ENCODE data around the gene IFIT2.

Gene IFIT2

DNA sequence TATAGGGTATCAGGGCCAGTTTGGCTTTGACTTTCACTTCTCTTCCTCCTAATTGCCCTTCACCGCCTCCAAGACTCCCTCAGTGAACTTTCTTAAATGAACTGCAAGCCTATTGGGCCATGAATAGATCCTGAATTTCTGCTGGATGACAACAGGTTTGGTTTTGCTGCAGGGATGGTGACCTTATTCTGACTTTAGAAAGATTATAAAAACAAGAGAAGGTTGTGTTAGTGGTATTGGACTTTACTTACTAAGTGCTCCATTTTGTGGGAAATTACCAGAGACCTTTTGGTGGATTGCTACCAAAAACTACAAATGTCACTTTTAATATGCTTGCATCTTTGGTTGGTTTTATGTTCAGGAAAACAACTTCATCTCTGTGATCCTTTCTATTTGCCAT is 38.8 kb upstream of the IFIT2 start:
- no peak overlapping the region for H3K9ac ChIP-seq (ENCODE audit: low read length)
- H3K4me3 ChIP-seq (ENCODE audit: low read depth, low read length, poor library complexity, severe bottlenecking) = no peak overlapping the region
- H3K9me2 ChIP-seq (ENCODE audit: low read depth, low read length) = no peaks in the 10 kb centered on the region
- H4K20me1 ChIP-seq (ENCODE audit: insufficient read depth, low read length) = no peaks in the 10 kb centered on the region
- TF ChIP-seq EZH2 (IDR thresholded peaks at IDR 0.05; ENCODE audit: borderline replicate concordance, low read length) = no peak
- TF ChIP-seq, protein P1, sequence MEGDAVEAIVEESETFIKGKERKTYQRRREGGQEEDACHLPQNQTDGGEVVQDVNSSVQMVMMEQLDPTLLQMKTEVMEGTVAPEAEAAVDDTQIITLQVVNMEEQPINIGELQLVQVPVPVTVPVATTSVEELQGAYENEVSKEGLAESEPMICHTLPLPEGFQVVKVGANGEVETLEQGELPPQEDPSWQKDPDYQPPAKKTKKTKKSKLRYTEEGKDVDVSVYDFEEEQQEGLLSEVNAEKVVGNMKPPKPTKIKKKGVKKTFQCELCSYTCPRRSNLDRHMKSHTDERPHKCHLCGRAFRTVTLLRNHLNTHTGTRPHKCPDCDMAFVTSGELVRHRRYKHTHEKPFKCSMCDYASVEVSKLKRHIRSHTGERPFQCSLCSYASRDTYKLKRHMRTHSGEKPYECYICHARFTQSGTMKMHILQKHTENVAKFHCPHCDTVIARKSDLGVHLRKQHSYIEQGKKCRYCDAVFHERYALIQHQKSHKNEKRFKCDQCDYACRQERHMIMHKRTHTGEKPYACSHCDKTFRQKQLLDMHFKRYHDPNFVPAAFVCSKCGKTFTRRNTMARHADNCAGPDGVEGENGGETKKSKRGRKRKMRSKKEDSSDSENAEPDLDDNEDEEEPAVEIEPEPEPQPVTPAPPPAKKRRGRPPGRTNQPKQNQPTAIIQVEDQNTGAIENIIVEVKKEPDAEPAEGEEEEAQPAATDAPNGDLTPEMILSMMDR (IDR thresholded peaks at IDR 0.05; ENCODE audit: low read length) = no peak
- no peaks in the 10 kb centered on the region for H3K4me1 ChIP-seq (ENCODE audit: insufficient read depth, low read length, severe bottlenecking)
- H3K79me2 ChIP-seq (ENCODE audit: insufficient read depth, low read length) = no peaks in the 10 kb centered on the region
- H2AFZ ChIP-seq (ENCODE audit: low read length) = no peak overlapping the region
- H3K4me2 ChIP-seq (ENCODE audit: low read length) = no peak overlapping the region
- no peak overlapping the region for H3K27ac ChIP-seq (ENCODE audit: low read depth, low read length, poor library complexity, severe bottlenecking)
- H3F3A ChIP-seq (ENCODE audit: insufficient read depth, low read length) = no peaks in the 10 kb centered on the region
- H3K36me3 ChIP-seq (ENCODE audit: insufficient read depth, low read length) = no peaks in the 10 kb centered on the region
- no peaks in the 10 kb centered on the region for H3K9me3 ChIP-seq (ENCODE audit: low read length)
- H3K27me3 ChIP-seq (ENCODE audit: insufficient read depth, low read length) = no peaks in the 10 kb centered on the region

DNA sequence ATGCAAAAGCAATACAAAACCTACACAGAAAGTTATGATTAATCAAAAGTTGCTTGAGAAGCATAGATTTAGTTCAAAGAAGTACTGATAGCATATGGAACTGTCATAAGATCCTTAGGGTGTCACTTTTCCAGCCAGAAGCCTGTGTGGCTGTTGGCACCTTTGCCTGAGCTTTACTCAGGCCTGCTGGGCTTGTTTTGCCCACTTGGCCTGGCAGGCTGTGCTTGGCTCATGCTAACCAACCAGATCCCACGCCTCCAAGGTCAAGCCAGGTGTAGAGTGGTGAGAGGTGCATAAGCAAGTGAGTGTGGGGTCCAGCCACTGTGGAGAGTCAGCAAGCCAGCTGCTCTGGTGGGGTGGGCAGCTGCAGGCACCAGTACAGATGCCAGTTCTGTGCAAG is 38.3 kb upstream of the IFIT2 start:
- Histone ChIP-seq H3K4me3 (ENCODE audit: low read depth, low read length, poor library complexity, severe bottlenecking) (no peak overlapping the region), H3K4me2 (ENCODE audit: low read length) (no peak overlapping the region), H2AFZ (ENCODE audit: low read length) (no peak overlapping the region), H3K79me2 (ENCODE audit: insufficient read depth, low read length) (no peaks in the 10 kb centered on the region), H3K27me3 (ENCODE audit: insufficient read depth, low read length) (no peaks in the 10 kb centered on the region), H3K9ac (ENCODE audit: low read length) (no peak overlapping the region), H3K27ac (ENCODE audit: low read depth, low read length, poor library complexity, severe bottlenecking) (no peak overlapping the region), H3K9me2 (ENCODE audit: low read depth, low read length) (no peaks in the 10 kb centered on the region), H3K36me3 (ENCODE audit: insufficient read depth, low read length) (no peaks in the 10 kb centered on the region), H4K20me1 (ENCODE audit: insufficient read depth, low read length) (no peaks in the 10 kb centered on the region), H3F3A (ENCODE audit: insufficient read depth, low read length) (no peaks in the 10 kb centered on the region), H3K4me1 (ENCODE audit: insufficient read depth, low read length, severe bottlenecking) (no peaks in the 10 kb centered on the region), H3K9me3 (ENCODE audit: low read length) (no peaks in the 10 kb centered on the region)
- TF ChIP-seq, protein P1 (IDR thresholded peaks at IDR 0.05; ENCODE audit: low read length) = no peak
- no peak for TF ChIP-seq EZH2 (IDR thresholded peaks at IDR 0.05; ENCODE audit: borderline replicate concordance, low read length)

DNA sequence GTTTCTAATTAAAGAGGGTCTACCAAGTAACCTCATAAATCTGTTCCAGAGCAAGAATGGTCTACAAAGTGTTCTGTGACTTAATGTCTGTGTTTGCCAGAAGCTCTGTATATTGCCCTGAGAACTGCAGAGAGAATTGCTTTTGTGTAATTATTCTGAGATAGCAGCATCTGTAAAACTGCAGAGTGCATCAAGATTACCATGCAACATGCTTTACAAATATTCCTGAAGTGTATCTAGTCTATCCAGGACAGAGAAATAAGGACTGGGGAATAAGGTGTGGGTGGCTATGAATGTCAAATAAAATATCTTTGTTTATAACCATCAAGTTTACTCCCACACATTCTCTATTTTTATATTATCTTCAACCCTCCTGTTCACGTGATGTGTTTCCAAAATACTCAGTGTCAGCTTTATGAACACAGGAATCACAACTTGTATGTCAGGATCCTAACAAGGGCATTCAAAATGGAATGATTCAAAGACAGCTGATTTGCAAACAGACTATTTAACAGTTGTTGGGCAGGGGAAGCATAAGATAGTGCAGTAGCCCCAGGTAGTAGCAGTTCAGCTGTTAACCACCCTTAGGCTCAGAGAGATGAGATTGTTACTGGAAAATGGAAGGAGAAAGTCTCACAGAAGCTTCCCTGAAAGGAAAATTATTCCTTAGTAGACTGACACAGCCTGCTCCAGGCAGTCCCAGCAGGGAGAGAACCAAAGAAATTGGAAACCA is 35.0 kb upstream of the IFIT2 start:
- H3K4me3 ChIP-seq (ENCODE audit: low read depth, low read length, poor library complexity, severe bottlenecking) = no peak overlapping the region
- H4K20me1 ChIP-seq (ENCODE audit: insufficient read depth, low read length) = no peaks in the 10 kb centered on the region
- no peaks in the 10 kb centered on the region for H3K9me3 ChIP-seq (ENCODE audit: low read length)
- H3K9me2 ChIP-seq (ENCODE audit: low read depth, low read length) = no peaks in the 10 kb centered on the region
- no peak overlapping the region for H2AFZ ChIP-seq (ENCODE audit: low read length)
- H3K79me2 ChIP-seq (ENCODE audit: insufficient read depth, low read length) = no peaks in the 10 kb centered on the region
- H3K36me3 ChIP-seq (ENCODE audit: insufficient read depth, low read length) = no peaks in the 10 kb centered on the region
- no peaks in the 10 kb centered on the region for H3F3A ChIP-seq (ENCODE audit: insufficient read depth, low read length)
- no peak overlapping the region for H3K27ac ChIP-seq (ENCODE audit: low read depth, low read length, poor library complexity, severe bottlenecking)
- H3K4me2 ChIP-seq (ENCODE audit: low read length) = no peak overlapping the region
- no peaks in the 10 kb centered on the region for H3K27me3 ChIP-seq (ENCODE audit: insufficient read depth, low read length)
- no peaks in the 10 kb centered on the region for H3K4me1 ChIP-seq (ENCODE audit: insufficient read depth, low read length, severe bottlenecking)
- no peak for TF ChIP-seq EZH2 (IDR thresholded peaks at IDR 0.05; ENCODE audit: borderline replicate concordance, low read length)
- TF ChIP-seq, protein P1 (IDR thresholded peaks at IDR 0.05; ENCODE audit: low read length) = no peak
- H3K9ac ChIP-seq (ENCODE audit: low read length) = no peak overlapping the region
